GM18861 (cell line): ENCODE results near the gene FOXL1.

Experiments
- ATAC-seq: cut with Tn5 transposase; IDR thresholded peaks from one replicate; pipeline ENCODE4 v1.9.1; 2021; ENCODE audit not compliant: unreplicated experiment

Gene FOXL1

DNA sequence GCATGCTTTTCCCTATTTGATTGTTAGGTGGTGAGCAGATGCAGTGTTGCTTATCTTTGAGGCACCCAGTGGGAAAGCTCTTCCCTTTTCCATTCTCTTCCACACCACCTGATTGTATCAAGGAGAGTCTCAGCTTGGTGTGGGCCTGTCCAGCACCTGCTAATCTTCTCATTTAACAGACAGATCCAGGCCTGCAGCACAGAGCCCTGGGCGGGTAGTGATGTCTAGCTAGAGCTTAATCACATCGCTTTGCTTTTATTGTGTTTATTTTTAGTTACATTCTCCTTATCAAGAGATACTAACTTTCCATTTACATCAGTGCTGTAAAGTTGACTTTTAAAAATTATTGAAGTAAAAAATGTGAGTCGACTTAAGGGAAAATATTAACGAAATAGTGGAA is 24.2 kb downstream of the FOXL1 start:
- no peak for ATAC-seq

DNA sequence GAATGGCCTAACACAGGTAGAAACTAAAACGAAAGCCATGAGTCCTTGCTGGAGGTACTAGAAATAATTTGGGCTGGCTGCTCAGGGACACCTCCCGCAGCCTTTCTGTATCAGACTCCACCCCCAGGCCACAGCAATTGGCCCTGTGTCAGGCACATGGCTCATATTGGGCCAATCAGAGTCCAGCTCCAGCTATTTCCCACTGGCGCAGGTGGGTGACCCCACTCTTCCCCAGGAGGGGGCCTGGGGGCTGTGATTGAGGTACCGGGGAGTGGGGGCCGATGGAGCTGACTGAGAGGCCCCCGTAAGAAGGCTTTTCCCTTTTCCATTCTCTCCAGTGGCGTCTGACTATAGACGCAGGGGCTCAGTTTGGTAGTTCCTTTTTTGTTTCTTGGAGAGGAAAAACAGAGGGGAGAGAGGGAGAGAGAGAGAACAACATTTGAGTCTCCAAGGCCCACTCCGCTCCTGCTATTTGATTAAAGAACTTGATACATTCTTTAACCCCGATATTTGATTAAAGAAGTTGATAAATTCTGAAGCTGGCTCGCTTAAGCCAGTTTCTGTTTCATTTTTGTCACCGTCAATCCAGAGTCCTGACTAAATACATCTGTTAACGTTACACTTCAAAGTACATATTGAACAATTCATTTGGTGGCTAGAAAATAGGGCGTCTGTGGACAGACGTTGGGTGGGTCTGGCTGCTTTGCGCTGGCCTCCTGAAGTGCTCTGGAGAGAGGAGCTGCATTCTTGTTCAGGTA is 26.3 kb downstream of the FOXL1 start:
- ATAC-seq: peak; percentile 62

DNA sequence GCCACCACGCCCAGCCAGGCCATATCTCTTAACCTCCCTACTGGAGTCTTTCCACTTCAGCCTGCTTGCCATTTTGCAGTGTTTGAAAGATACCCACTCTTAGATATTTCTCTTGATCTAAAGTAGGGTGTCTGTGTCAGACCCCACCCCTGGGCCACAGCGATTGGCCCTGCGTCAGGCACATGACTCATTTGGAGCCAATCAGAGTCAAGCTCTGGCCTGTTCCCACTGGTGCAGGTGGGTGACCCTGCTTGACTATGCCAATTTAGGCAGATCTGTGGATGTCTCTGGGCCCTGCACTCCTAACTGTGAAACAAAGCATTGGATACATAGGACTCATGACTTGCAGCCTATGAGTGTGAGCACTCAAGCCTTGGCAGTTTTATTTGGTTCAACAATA is 27.6 kb downstream of the FOXL1 start:
- no peak for ATAC-seq

- no peak for ATAC-seq
These were observed 30.0 kb downstream of the FOXL1 start for GRCh38 chr16:86608301-86608747.

GRCh38 chr16:86609115-86609514 is 30.8 kb downstream of the FOXL1 start:
- no peak for ATAC-seq

DNA sequence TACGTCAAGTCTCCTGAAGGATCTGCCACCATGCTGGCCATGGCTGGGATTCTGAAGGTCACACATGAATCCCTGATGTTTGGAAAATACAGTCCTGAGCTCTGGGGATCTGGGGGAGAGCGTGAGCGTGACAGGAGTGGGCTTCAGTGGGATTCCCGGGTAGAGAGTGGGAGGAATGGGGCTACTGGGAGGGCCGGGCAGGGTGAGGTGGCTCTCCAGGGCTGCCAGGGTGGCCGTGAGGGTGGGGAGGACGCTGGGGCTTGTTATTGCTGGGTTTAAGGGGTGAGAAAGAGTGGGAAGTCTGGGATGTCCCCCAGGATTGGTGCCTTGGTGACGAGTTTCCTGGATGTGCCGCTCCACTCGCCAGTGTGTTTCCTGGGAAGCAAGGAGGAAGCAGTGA is 31.3 kb downstream of the FOXL1 start:
- ATAC-seq: no peak

DNA sequence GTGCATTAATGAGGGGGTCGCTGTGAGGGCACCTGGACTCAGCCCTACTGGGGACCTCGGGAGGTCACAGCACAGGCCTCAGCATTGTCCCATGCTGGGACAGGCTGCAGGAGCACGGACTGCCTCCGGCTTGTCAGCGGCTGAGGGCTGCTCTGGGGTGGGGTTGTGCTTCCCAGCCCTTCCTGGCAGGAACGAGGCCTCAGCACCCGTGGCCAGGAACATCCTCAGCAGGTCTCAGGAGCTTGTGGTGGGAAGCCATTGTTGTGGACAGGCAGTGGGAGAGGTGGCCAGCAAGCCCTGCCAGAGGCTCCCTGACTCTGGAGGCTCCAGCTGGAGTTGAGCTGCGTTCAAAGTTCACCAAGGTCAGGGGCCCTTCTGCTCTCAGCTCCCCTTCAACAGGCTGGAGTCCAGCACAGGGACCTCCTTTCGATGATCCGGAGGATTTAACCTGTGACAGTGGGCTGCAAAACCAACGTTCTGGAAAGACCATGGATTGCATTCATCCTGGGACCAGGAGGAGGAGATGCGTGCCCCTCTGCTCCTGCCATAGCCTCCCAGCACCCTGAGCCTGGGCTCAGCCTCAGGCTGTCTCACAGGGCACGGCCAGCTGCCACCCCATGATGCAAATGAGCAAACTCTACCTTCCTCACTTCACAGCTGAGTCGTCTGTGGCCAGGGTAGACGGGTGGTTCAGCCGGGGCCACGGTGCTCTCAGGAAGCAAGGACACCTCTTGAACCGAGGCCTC is 32.6 kb downstream of the FOXL1 start:
- no peak for ATAC-seq

DNA sequence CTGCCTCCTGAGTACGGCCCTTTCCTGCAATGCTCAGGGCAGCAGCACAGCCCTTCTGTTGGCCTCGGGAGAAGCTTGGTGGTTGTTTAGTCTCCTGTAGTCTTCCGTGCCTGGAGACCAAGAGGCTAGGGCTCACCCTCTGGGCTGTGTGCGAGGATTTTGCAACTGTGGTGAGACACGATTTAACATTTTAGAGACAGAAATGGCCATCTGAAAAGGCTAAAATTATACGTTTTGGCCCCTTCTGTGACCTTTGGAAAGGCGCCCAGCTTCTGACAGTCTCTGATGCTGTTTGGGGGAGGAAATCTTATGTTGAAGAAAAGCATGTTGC is 33.1 kb downstream of the FOXL1 start:
- ATAC-seq: no peak

- ATAC-seq: no peak
These were observed 33.6 kb downstream of the FOXL1 start for GRCh38 chr16:86611941-86612340.

DNA sequence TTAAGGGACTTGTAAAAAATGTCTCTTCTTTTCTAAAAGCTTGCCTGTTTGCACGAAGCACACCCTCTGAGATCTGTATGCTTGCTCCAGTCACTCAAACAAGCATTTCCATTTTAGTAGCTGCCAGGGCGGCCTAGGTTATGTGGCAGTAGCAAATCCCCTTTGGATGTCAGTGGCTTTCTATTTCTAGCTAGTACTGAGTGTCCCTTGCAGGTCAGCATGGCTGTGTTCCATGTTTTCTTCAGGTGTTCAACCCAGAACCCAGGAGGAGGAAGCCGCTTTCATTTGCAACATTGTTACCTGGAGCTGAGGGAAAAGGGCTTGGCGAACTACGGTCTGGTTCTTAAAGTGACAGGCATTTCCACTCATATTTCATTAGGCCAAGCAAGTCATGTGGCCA is 36.4 kb downstream of the FOXL1 start:
- no peak for ATAC-seq

- no peak for ATAC-seq
These were observed 38.6 kb downstream of the FOXL1 start for GRCh38 chr16:86616906-86617305.

GRCh38 chr16:86618431-86619238 is 40.3 kb downstream of the FOXL1 start:
- no peak for ATAC-seq

DNA sequence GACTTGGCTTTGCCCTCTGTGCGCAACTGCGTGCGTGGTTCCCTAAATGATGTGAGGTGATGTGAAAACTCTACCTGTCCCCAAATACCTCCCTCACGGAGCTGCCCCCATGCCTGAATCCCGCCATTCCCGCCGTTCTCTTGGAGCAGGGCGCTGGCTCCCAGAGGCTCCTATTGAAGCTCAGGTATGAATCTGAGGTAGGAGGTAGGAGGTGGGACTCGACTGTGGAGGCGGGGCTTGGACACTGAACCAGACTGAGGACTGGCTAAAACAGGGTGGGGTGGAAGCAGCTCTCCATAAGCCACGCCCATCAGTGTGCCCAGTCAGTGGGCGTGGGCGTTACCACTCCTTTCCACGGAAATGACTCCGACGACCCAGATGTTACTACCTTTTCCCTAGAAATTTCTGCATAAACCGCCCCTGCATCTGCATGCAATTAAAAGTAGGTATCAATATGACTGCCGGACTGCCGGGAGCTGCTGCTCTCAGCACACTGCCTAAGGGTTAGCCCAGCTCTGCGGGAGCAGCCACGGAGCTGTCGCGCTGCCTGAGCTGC is 41.0 kb downstream of the FOXL1 start:
- no peak for ATAC-seq

DNA sequence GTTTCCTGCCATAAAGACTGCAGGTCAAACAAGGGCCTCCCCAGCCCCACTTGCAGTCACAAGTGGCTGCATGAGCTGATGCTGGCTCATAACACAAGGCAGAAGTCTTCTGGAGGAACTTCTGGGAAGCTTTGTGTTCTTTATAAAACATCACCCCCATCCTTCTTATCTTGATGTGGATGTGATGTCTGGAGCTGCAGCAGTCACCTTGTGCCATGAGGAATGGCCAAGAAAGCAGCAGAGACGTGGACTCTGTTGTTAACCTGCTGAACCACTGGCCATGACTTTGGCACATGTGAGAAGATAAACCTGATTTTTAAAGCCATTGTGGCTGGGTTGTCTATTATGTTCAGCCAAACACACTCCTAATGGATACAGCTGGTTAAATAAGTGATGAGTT is 41.8 kb downstream of the FOXL1 start:
- ATAC-seq: no peak

- ATAC-seq: no peak
These were observed 43.6 kb downstream of the FOXL1 start for GRCh38 chr16:86621966-86622365.

GRCh38 chr16:86622700-86623615 is 44.6 kb downstream of the FOXL1 start:
- no peak for ATAC-seq

DNA sequence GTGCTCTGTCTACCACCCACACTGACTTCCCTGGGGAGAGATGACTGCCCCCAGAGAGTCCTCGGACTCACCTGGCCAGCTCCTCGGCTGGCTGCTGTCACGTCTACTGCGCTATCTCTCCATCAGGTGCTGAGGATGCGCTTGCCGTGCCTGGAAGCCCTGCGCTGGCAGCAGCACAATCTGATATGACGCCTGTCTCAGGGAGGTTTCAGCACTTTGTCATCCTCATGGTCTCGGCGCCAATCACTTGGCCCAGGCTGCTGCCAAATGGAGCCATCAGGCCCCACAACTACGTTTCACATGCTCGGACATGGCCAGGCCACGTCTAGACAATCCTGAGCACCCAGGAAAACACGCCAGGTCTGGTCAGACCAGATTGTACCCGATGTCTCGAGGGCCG is 46.7 kb downstream of the FOXL1 start:
- no peak for ATAC-seq

DNA sequence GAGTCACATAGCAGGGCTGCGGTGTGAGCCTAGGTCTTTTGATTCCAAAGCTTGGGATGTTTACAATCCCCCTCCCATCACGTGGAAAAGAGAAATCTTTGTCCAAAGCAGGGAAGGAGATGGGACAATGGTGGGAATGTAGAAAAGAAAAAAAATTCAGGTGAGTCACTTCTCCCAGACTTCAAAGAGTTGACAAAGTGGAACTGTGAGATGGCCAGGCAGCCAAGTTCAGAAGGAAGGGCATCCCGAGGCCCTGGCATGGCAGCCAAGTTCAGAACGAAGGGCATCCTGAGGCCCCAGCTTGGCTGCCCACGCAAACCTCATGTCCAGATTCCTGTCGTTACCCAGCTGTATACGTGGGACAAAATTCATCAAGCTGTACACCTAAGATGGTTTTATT is 47.5 kb downstream of the FOXL1 start:
- no peak for ATAC-seq

GRCh38 chr16:86626284-86626683 is 47.9 kb downstream of the FOXL1 start:
- no peak for ATAC-seq

- ATAC-seq: no peak
These were observed 48.6 kb downstream of the FOXL1 start for GRCh38 chr16:86626966-86627365.
